Ammon's horn (tissue), 1 donor: Measurements from ENCODE around the gene GZMB.
"Not testable (repeated sequence)": the region's sequence is repeated elsewhere in the genome, so short reads cannot be mapped to it uniquely, and the experiment has no call there.

ENCODE experiments used
- DNase-seq: peaks from one replicate; pipeline ENCODE4 v3.0.0-alpha.2; 2016; ENCODE audit warnings: low spot score

Gene GZMB

DNA sequence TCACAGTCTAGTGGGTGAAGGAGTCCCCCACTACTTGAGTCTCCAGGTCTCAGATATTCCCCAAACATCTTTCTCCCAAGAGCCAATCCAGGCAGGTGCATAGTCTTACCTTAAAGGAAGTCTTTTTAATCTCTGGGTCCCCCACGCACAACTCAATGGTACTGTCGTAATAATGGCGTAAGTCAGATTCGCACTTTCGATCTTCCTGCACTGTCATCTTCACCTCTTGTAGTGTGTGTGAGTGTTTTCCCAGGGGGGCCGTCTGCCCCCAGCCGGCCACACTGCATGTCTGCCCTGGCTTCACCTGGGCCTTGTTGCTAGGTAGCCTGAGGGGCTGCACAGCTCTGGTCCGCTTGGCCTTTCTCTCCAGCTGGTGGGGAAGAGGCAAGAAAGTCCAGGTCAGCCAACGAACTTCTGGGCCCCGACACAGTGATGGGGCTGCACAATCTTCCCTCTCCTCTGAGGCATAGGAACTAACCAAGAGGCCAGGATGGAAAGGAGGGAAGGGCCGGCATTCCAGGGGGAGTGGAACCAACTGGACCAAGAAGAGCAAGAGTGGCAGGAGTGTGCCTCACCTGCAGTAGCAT lies 2.1 kb downstream of the GZMB start:
- no peak for DNase-seq

DNA sequence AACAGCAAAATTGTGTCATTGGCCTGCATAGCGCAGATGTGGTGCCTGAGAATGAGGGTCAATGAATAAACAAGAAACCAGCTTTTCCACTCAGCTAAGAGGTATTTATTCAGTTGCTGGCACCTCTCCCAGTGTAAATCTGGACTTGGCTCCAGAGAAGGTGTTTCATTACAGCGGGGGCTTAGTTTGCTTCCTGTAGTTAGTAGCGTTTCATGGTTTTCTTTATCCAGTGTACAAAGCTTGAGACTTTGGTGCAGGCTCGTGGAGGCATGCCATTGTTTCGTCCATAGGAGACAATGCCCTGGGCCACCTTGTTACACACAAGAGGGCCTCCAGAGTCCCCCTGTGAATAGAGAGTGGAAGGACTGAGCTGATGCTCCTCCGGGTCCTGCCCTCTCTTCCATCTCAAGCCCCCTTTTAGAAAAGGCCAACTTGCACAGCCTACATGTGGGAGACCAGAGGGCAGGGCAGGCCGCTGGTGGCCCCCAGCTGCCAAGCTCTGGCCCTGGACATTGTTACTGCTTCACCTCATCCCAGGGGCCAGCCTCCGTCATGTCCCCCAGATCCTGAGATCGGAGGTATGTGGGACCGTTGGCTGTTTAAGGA lies 3.0 kb downstream of the GZMB start:
- DNase-seq: no peak

DNA sequence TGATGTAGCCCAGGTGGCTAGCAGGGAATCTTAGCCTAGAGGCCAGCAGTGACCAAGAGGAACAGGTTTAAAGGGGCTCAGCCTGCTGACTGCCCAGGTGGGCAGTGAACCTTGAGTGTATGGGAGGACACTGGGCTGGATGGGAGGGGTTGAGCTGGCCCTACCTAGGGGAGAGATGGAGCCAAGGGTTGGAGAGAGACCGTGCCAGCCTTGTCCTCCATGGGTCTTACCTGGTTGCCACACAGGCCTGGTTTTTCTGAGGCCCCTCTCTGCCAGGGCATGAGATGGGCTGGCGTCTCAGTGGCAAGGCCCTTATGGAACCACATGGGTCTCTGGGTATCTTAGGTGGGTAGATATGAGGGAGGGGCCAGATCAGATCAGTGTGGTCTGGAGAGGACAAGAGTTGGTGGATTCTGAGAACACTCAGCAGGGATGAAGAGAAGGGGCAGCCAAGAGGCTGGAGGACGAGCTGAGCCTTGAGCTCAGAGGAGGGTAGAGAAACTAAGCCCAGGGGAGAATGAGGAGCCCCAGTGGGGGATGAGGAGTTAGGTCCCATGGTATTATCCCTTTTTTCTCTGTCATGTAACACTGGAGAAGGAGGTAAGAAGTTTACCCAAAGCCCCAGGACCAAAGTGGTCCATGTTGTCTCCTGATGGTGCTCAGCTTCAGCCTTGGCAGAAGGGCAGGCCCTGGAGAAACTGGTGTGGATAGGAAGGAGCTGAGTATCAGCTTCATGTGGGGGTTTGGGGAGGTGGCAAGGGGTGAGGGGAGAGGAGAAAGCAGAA lies 3.7 kb downstream of the GZMB start:
- DNase-seq: no peak

DNA sequence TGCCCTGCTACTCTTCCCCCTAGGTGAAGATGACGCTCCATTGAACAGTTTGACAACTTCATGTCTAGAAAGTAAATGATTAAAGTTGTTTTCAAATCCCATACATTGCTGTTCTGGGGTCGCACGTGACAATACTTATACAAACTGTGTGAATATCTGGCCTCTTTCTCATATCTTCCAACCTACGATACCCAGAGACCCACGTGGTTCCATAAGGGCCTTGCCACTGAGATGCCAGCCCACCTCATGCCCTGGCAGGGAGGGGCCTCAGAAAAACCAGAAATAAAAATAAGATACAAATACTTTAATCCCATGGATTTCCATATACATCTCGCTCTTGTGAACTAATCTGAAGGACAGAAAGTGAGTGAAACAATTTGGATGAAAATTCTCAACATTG lies 4.5 kb downstream of the GZMB start:
- no peak for DNase-seq

DNA sequence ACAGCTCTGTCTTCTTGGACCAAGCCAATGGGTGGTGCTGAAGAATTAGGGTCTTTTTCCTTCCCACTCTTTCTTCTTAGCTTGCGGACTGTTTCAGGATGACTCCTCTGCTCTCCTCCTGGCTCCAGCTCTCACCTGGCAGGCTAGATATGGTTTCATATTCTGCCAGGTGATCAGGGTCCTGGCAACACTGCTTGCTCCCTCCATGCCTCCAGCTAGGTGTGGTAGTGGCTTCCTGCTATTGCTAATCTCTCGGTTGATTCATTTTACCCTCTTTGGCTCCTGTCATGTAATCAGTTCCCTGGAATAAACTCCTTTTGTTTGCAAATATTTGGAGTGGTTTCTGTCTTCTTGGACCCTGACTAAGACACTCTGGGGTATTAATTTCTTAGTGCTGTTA lies 20.2 kb downstream of the GZMB start:
- DNase-seq: no peak

DNA sequence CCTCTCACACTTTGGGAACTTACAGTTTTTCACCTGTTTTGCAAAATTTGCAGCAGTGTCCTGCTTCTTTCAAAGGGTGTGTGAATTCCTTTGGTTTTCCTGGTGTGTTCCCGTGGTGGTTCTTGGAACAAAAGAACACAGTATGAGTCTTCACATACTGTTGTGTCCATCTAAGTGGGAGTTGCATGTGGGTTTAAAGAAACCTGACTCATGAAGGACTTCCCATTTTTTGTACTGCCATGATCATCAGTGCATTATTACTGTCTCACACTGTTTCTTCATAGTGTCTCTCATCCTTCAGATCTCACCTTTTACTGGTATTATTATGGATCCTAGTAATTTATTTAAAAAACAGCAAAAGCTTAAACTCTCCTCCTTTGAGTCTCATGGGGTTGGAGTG lies 20.7 kb downstream of the GZMB start:
- no peak for DNase-seq

DNA sequence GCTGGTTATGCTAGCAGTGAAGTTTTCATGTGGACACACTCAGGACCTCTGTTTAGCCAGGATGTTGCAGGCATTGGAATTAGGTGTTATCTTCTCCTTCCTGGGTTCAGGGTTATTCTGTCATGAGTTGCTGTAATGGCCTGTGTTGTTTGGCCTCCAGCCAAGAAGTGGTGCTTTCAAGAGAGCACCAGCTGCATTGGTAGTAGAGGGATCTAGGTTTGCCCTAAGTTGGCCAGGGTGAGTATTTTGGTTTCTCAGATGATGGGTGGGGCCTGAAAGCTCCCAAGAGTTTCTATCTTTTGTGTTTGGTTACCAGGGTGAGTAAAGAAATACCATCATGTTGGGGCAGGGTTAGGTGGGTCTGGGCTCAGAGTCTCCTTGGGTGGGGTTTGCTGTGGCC lies 21.8 kb downstream of the GZMB start:
- no peak for DNase-seq

DNA sequence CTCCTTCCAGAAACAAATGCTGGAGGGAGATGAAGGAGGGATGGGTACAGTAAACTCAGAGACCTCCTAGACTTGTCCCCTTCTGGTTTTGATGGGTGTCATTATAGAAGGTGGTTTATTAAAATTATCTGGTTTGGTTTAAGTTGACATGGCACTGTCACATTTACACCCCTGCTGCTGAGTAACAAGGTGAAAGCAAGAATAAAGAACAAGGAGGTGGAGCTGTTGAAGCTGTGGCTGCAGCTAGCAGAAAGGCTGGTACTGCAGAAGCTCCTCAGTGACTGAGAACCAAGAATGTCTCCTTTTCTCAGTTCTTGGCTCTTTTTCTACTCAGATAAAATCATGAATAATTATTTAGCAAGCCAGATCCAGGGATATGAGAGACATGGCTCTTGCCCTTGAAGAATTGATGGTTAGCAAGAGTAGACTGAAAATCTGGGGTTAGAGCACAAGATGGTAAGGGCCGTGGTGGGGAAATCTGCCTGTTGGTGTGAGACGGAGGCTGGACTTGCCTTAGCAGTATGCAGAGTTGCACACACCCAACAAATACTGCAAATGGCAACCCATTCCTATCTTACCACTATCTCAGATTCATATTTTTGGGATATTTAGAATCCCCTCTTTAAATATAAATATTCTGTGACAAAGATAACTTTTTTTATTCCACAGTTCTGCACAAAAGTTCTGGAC lies 24.2 kb downstream of the GZMB start, which contains the start of gene GZMH:
Gene GZMH (minus strand): TSS at position 31 of the 690 bp plus-strand sequence. CDS start 72 bp downstream, outside the sequence.
- DNase-seq: no peak

DNA sequence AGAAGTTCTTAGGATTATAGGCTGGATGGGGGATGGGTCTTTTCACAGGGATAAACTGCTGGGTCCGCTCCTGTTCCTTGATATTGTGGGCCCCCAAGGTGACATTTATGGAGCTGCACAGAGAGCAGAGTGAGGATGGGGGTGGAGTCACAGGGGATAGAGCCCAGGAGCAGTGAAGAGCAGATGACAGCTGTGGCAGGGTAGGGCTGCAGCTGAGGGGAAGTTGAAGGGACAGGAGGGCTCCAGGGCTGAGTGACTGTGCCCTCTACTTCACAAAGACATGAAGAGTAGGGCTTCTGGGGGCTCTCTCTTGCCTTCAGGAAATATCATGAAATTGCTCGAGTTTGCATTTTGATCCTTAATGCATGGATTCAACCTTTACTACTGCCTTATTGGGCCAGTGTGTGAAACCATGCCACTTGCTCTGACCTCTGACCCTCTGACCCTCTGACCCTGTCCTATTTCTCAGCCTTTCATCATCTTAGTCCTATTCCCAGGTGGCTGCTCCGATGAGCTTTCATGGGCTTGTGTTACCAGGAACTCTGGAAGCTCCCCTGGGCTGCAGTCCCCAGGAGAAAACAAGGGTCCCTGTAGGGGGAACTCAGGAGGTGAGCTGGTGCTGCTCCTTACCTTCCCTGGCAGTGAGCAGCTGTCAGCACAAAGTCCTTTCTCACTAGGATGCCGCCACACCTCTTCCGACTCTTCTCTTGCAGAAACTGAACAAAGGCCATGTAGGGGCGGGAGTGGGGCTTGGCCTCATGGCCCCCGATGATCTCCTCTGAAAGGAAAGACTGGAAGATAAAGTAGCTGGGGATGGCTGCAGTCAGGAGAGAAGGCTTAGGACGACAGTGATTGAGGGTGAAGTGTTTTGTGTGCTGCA lies 26.1 kb downstream of the GZMB start:
- no peak for DNase-seq

DNA sequence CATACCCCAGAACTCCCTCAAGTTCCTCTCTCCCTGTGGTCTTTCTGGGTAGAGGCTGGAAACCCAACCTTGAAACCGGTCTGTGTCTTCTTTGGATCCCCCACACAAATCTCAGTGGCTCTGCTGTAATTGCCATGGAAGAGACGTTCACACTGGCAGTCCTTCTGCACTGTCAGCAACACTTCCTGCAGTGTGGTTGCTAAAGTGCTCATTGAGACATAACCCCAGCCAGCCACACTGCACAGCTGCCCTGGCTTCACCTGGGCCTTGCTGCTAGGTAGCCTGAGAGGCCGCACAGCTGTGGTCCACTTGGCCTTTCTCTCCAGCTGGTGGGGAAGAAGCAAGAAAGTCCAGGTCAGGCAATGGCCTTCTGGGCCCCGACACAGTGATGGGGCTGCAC lies 26.9 kb downstream of the GZMB start:
- no peak for DNase-seq

DNA sequence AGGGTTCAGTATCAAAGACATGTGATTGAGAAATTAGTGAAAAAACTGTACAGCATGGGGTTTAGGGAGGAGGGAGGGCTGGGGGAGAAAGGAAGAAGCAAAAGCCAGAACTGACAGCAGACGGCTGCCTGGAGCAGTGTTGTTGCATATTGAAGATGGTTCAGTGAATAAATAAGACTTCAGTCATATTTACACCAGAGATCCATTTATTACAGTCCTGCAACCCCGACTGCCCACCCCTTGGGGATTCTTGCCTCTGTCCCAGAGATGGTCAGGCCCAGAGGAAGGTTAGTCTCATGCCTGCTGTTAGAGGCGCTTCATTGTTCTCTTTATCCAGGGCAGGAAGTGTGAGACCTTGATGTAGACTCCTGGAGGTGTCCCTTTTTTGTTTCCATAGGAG lies 27.7 kb downstream of the GZMB start:
- DNase-seq: no peak

DNA sequence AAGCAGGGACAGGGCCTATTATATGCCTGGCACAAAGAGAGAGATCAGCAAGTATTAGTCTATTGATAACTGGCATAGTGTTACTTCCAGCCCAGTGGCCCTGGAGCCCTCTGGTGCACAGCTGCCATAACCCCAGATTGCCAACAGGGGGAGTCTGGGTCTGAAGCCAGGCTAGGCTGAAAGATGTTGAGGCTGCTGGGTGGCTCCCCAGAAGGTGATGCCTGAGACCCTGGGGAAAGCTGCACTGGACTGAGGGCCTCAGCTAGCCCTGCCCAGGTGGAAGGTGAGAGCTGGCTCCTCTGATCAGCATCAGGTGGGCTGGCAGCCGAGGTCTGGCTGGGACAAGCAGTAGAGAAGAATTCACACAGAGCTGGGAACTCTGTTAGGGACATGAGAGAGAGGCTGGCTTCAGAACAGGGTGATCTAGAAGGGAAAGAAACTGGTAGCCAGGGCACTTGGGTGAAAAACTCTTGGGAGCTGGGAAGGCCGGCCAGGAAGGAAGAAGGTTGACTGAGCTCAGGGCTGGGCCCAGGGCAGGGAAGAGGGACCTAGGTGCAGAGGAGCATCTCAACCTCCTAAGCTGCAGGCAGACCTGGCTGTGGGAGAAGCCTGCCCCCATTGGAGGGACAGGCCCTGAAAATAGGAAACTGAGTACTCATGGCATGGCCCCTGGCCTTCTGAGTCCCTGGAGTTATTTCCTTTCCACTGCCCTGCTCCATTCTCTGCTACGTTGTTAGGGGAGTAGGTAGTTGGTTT lies 28.4 kb downstream of the GZMB start:
- DNase-seq: no peak

DNA sequence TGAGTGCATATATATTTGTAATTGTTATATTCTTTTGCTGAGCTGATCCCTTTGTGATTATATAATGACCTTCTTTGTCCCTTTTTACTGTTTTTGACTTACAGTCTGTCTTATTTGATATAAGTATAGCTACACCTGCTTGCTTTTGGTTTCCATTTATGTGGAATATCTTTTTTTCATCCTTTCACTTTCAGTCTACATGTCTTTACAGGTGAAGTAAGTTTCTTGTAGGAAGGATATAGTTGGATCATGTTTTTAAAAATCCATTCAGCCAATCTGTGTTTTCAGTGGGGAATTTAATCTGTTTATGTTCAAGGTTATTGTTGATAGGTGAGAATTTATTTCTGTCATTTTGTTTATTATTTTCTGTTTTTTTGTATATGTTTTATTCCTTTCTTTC lies 36.6 kb downstream of the GZMB start:
- DNase-seq: no peak

DNA sequence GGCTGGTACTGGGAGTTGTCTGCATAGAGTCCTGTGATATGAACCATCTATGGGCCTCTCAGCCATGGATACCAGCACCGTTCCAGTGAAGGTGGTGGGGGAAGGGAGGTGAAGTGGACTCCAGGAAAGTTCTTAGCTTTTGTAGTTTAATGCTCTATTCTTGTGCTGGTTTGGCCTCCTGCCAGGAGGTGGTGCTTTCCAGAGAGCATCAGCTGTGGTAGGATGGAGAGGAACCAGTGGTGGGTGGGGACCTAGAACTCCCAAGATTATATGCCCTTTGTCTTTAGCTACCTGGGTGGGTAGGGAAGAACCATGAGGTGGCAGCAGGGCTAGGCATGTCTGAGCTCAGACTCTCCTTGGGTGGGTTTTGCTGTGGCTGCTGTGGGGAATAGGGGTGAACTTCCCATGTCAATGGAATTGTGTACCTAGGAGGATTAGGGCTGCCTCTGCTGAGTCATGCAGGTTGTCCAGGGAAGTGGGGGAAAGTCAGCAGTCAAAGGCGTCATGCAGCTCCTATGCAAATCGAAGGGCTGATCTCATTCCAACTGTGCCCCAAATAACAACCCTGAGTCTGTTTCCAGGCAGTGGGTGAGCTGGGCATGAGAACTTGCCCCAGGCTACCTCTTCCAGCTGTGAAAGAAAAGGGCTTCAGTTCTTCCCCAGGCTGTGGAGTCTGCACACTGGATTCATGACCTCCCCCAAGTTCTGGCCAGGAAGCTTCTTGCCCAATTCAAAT lies 38.7 kb downstream of the GZMB start:
- DNase-seq: no peak

DNA sequence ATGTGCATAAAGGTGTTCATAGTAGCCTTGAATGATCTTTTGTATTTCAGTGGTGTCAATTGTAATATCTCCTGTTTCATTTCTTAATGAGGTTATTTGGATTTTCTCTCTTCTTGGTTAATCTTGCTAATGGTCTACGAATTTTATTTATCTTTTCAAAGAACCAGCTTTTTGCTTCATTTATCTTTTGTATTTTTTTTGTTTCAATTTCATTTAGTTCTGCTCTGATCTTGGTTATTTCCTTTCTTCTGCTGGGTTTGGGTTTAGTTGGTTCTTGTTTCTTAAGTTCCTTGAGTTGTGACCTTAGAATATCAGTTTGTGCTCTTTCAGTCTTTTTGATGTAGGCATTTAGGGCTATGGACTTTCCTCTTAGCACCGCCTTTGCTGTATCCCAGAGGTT lies 43.0 kb downstream of the GZMB start:
- not testable (repeated sequence) for DNase-seq

DNA sequence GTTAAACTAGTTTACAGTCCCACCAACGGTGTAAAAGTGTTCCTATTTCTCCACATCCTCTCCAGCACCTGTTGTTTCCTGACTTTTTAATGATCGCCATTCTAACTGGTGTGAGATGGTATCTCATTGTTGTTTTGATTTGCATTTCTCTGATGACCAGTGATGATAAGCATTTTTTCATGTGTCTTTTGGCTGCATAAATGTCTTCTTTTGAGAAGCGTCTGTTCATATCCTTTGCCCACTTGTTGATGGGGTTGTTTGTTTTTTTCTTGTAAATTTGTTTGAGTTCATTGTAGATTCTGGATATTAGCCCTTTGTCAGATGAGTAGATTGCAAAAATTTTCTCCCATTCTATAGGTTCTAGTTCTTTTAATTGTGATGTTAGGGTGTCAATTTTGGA lies 49.6 kb downstream of the GZMB start:
- DNase-seq: not testable (repeated sequence)
